H9 (cell line): ENCODE results near the gene FOXB2. TPM values are rescaled to one million over a fixed set of nuclear protein-coding genes. Genes with fewer than 3 reads are reported as not detected.

ENCODE experiments used
- DNase-seq: peaks from one replicate; pipeline ENCODE4 v3.0.0-alpha.2; 2017
- H2AFZ ChIP-seq: one replicate; pipeline ENCODE4 v1.6.1; 2013; ENCODE audit warnings: mild to moderate bottlenecking, low read length, control low read depth, moderate library complexity
- H2AK5ac ChIP-seq: 2 replicates; pipeline ENCODE4 v1.6.1; 2013; ENCODE audit warnings: low read length, control low read depth, mixed read lengths; ENCODE audit not compliant: insufficient read length
- H2BK120ac ChIP-seq: one replicate; pipeline ENCODE4 v1.6.1; 2013; ENCODE audit warnings: low read depth, mild to moderate bottlenecking, low read length, control low read depth, inconsistent platforms; ENCODE audit not compliant: poor library complexity, severe bottlenecking
- H2BK12ac ChIP-seq: 2 replicates; pipeline ENCODE4 v1.6.1; 2013; ENCODE audit warnings: low read length, control low read depth, mixed read lengths, low read depth; ENCODE audit not compliant: insufficient read length
- H2BK15ac ChIP-seq: 2 replicates; pipeline ENCODE4 v1.6.1; 2013; ENCODE audit warnings: low read depth, low read length, control low read depth
- H2BK20ac ChIP-seq: one replicate; pipeline ENCODE4 v1.6.1; 2013; ENCODE audit warnings: low read depth, mild to moderate bottlenecking, low read length, control low read depth, inconsistent platforms; ENCODE audit not compliant: poor library complexity, severe bottlenecking
- H2BK5ac ChIP-seq: 2 replicates; pipeline ENCODE4 v1.6.1; 2013; ENCODE audit warnings: low read length, control low read depth, mixed read lengths; ENCODE audit not compliant: insufficient read length
- H3K14ac ChIP-seq: 2 replicates; pipeline ENCODE4 v1.6.1; 2013; ENCODE audit warnings: low read length, control low read depth; ENCODE audit not compliant: insufficient read depth
- H3K18ac ChIP-seq: 2 replicates; pipeline ENCODE4 v1.6.1; 2013; ENCODE audit warnings: low read depth, mild to moderate bottlenecking, mixed read lengths, low read length, control low read depth; ENCODE audit not compliant: insufficient read length
- H3K23ac ChIP-seq: 2 replicates; pipeline ENCODE4 v1.6.1; 2013; ENCODE audit warnings: low read length, control low read depth, mixed read lengths, low read depth; ENCODE audit not compliant: insufficient read length
- H3K23me2 ChIP-seq: 2 replicates; pipeline ENCODE4 v1.6.1; 2013; ENCODE audit warnings: low read depth, mild to moderate bottlenecking, mixed read lengths, low read length, control low read depth; ENCODE audit not compliant: insufficient read length, poor library complexity, severe bottlenecking
- H3K27ac ChIP-seq: 2 replicates; pipeline ENCODE4 v1.5.1; 2013; ENCODE audit warnings: low read length, control low read depth, mixed read lengths, low read depth; ENCODE audit not compliant: insufficient read length
- H3K27me3 ChIP-seq: 2 replicates; pipeline ENCODE4 v1.6.1; 2013; ENCODE audit warnings: low read length, control low read depth, inconsistent platforms; ENCODE audit not compliant: insufficient read depth
- H3K4ac ChIP-seq: 2 replicates; pipeline ENCODE4 v1.6.1; 2013; ENCODE audit warnings: low read depth, mild to moderate bottlenecking, control low read depth, inconsistent platforms, low read length, moderate library complexity
- H3K4me1 ChIP-seq: 2 replicates; pipeline ENCODE4 v1.6.1; 2013; ENCODE audit warnings: low read length, control low read depth, inconsistent platforms; ENCODE audit not compliant: insufficient read depth
- H3K4me2 ChIP-seq: 2 replicates; pipeline ENCODE4 v1.6.1; 2013; ENCODE audit warnings: low read length, control low read depth, mixed read lengths; ENCODE audit not compliant: insufficient read length, insufficient read depth
- H3K56ac ChIP-seq: 2 replicates; pipeline ENCODE4 v1.6.1; 2013; ENCODE audit warnings: low read depth, mild to moderate bottlenecking, mixed read lengths, low read length, control low read depth; ENCODE audit not compliant: insufficient read length
- H3K79me1 ChIP-seq: 2 replicates; pipeline ENCODE4 v1.6.1; 2013; ENCODE audit warnings: low read depth, mild to moderate bottlenecking, moderate library complexity, low read length, control low read depth, inconsistent platforms; ENCODE audit not compliant: insufficient read depth, poor library complexity, severe bottlenecking
- H3K79me2 ChIP-seq: 2 replicates; pipeline ENCODE4 v1.6.1; 2013; ENCODE audit warnings: low read length, control low read depth, inconsistent platforms; ENCODE audit not compliant: insufficient read depth
- H3K9ac ChIP-seq: 2 replicates; pipeline ENCODE4 v1.6.1; 2013; ENCODE audit warnings: low read length, control low read depth, mixed read lengths; ENCODE audit not compliant: insufficient read length; ENCODE audit errors: extremely low read depth
- H3K9me3 ChIP-seq: one replicate; pipeline ENCODE4 v1.6.1; 2013; ENCODE audit warnings: low read depth, low read length, inconsistent platforms; ENCODE audit not compliant: control insufficient read depth
- H3T11ph ChIP-seq: one replicate; pipeline ENCODE4 v1.6.1; 2013; ENCODE audit warnings: mild to moderate bottlenecking, low read length, control low read depth, inconsistent platforms
- H4K20me1 ChIP-seq: one replicate; pipeline ENCODE4 v1.6.1; 2013; ENCODE audit not compliant: control insufficient read depth, insufficient read length, insufficient read depth
- H4K5ac ChIP-seq: 2 replicates; pipeline ENCODE4 v1.6.1; 2013; ENCODE audit warnings: low read depth, mild to moderate bottlenecking, mixed read lengths, low read length, control low read depth; ENCODE audit not compliant: insufficient read length
- H4K8ac ChIP-seq: replicated peaks from 2 replicates; pipeline ENCODE4 v1.6.1; 2013; ENCODE audit warnings: low read length, control low read depth, mixed read lengths, low read depth; ENCODE audit not compliant: insufficient read length
- H4K91ac ChIP-seq: 2 replicates; pipeline ENCODE4 v1.6.1; 2013; ENCODE audit warnings: low read depth, mild to moderate bottlenecking, moderate library complexity, mixed read lengths, low read length, control low read depth; ENCODE audit not compliant: insufficient read length
- H3K27ac Mint-ChIP-seq, 3 experiments: 2 replicates in 2 of 3; 3 replicates in 1 of 3; pipeline ENCODE4 v1.8.0; 2020 to 2021; ENCODE audit warnings: mixed read lengths in 3 of 3, mild to moderate bottlenecking in 1 of 3, moderate library complexity in 1 of 3
- H3K27me3 Mint-ChIP-seq: 2 replicates; pipeline ENCODE4 v1.8.0; 2021; ENCODE audit warnings: low read depth, mild to moderate bottlenecking, moderate library complexity, mixed read lengths
- H3K36me3 Mint-ChIP-seq, 3 experiments: 2 replicates in 2 of 3; 3 replicates in 1 of 3; pipeline ENCODE4 v1.8.0; 2020 to 2021; ENCODE audit warnings: low read depth in 3 of 3, mixed read lengths in 3 of 3; ENCODE audit not compliant: insufficient read depth in 1 of 3
- H3K4me1 Mint-ChIP-seq, 2 experiments: 2 replicates each; pipeline ENCODE4 v1.8.0; 2020; ENCODE audit warnings: mixed read lengths in 2 of 2
- H3K4me3 Mint-ChIP-seq, 2 experiments: 2 replicates in 1 of 2; 3 replicates in 1 of 2; pipeline ENCODE4 v1.8.0; 2020 to 2021; ENCODE audit warnings: mild to moderate bottlenecking in 2 of 2, mixed read lengths in 2 of 2, moderate library complexity in 1 of 2
- H3K9me3 Mint-ChIP-seq, 2 experiments: 2 replicates in 1 of 2; 3 replicates in 1 of 2; pipeline ENCODE4 v1.8.0; 2020; ENCODE audit warnings: mild to moderate bottlenecking in 2 of 2, mixed read lengths in 2 of 2, moderate library complexity in 1 of 2
- CTCF ChIP-seq: fragments of 200-600 bp; sonication (generic); conservative IDR thresholded peaks from 3 replicates; pipeline ENCODE4 v1.8.0; 2021; ENCODE audit warnings: antibody characterized with exemption, mild to moderate bottlenecking
- WGBS: extraction: QIAGEN DNeasy Blood & Tissue Kit; methylation state at CpG from one replicate; pipeline ENCODE4 v1.1.7; 2013; ENCODE audit warnings: missing lambda C conversion rate, low lambda C conversion rate, mixed read lengths; ENCODE audit not compliant: insufficient read length; ENCODE audit errors: extremely low coverage; 5-methylcytosine and 5-hydroxymethylcytosine counted together
- total RNA-seq: library from RNA; stranded (reverse); gene quantifications from 2 replicates; pipeline ENCODE4 v1.2.1, GENCODE V29; 2021

The FOXB2 gene
- total RNA-seq, 1 experiment from 2014 or later: 7.8 TPM

GRCh38 chr9:77015327-77016048, 4.0 kb upstream of the FOXB2 start:
- peaks cover 63 to 70% of the 10 kb centered on the region in 2 experiments for H3K4me1 Mint-ChIP-seq
- peak overlapping the region; percentile 75 for H3K4me2 ChIP-seq
- peak; percentile 46 for DNase-seq

More at GRCh38 chr9:77015327-77016048, 4.0 kb upstream of the FOXB2 start:
- H3K27ac Mint-ChIP-seq: no peak overlapping the region
- WGBS: no CpG with 5 or more reads among the region's 31 CpGs
- no peak overlapping the region for H4K8ac ChIP-seq
- H3K27me3 Mint-ChIP-seq: peaks cover 100% of the 10 kb centered on the region
- no peak overlapping the region for H2AFZ ChIP-seq
- H3K18ac ChIP-seq: no peak overlapping the region
- no peak overlapping the region for H3K9ac ChIP-seq
- H2BK12ac ChIP-seq: no peak overlapping the region
- TF ChIP-seq CTCF: no peak
- no peak overlapping the region for H2AK5ac ChIP-seq
- H4K91ac ChIP-seq: no peak overlapping the region
- H2BK120ac ChIP-seq: no peak overlapping the region
- no peak overlapping the region for H3K14ac ChIP-seq
- no peak overlapping the region for H3K56ac ChIP-seq
- H3K79me1 ChIP-seq: no peaks in the 10 kb centered on the region
- no peak overlapping the region for H4K5ac ChIP-seq
- no peak overlapping the region for H2BK20ac ChIP-seq
- H3K4me3 Mint-ChIP-seq: peak overlapping the region; percentile 76 to 80
- no peak overlapping the region for H3K4ac ChIP-seq
- H3K27ac ChIP-seq: no peak overlapping the region
- H3K36me3 Mint-ChIP-seq: no peaks in the 10 kb centered on the region; a peak in 1 of 7 replicates
- no peaks in the 10 kb centered on the region for H3K79me2 ChIP-seq
- peaks cover 83% of the 10 kb centered on the region for H3K27me3 ChIP-seq
- H2BK5ac ChIP-seq: no peak overlapping the region
- no peaks in the 10 kb centered on the region for H3K9me3 ChIP-seq
- H4K20me1 ChIP-seq: no peaks in the 10 kb centered on the region
- H3K23me2 ChIP-seq: peaks cover 36% of the 10 kb centered on the region
- no peak overlapping the region for H3K23ac ChIP-seq
- H2BK15ac ChIP-seq: no peak overlapping the region
- H3T11ph ChIP-seq: no peak overlapping the region
- peaks cover 0 to 7% of the 10 kb centered on the region in 2 experiments; a peak in 3 of 5 replicates for H3K9me3 Mint-ChIP-seq
- H3K4me1 ChIP-seq: peaks cover 9% of the 10 kb centered on the region
